ENCODE measurements around the gene CNTFR.
A peak's percentile ranks its signal among the peaks of the same experiment; 100 is the strongest.
"Not testable (repeated sequence)": the region's sequence is repeated elsewhere in the genome, so short reads cannot be mapped to it uniquely, and the experiment has no call there.

CNTFR gene

DNA sequence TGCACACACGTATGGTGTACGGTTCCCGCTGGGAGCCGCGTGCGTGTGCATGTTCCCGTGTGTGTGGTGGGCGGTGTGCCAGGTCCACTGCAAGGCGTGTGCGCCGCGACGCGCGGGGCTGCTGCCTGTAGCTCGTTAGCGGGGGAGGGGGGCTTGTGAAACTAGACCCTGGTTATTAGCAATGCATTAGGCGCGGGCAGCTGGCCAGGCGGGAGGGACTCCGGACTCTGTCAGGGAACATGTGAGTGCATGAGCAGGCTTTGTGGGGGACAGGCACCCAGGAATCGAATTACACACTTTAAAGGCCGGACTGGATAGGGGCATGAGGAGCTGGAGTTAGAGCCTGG lies 34.5 kb downstream of the CNTFR start:
- no peak for DNase-seq (ENCODE audit: low read depth in 2 of 2)

DNA sequence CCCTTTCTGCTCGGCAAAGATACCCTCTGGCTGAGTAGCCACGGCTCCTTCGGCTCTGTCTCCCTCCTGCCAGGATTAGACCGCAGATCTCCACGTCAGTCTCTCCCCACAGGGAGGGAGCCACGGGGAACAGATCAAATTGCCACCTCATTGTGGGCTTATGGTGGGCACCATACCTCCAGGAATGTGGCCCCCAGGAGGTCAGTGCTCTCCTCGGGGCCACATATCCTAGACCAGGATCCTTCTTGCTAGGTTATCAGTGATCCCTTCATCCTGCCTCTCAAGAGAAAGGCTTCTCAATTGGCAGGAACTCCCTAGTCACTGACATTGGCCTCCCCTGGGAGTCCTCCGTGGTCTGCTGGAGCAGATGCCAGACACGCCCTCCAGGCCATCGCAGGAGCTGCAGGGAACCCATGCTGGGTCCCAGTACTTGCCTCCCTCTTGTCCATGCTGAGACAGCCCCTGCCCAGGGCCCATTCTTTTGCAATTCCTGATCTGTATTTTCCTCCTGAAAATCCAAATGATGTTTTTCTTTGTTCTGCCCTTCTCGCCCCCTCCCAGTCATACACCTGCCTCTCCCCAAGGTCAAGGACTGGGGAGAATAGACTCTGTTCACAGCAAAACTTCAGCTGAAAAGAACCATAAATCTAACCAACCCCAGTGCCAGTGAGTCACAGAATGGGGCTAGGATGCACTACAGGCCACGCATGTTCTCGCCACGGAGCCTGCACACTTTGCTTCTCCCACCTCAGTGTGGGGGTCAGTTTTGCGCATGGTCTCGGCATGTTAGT lies 35.1 kb downstream of the CNTFR start:
- DNase-seq (ENCODE audit: low read depth in 2 of 2) = no peak

DNA sequence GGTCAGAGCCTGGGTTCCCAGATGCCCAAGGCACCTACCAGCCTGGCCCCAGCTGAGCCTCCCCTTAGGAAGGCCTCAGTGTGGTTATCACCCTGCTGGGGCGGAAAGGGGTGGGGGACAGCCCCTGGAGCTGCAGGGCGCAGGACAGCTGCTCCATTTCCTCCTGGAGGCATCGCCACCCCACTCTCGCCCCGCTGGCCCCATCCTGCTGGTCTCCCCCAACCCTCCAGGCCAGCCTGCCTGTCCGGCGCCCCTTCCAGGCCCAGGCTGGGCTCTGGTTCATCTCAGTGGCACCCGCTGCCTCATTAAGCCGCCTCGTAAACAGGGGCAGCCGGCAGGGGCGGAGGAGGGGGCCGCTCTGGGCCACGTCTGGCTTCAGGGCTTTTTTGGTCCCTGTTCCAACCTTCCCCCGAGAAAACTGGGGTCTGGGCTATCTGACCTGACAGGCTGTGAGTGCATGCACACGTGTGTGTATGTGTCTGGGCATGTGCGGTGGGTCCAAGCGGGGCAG lies 36.0 kb downstream of the CNTFR start:
- DNase-seq (ENCODE audit: low read depth in 2 of 2) = no peak

DNA sequence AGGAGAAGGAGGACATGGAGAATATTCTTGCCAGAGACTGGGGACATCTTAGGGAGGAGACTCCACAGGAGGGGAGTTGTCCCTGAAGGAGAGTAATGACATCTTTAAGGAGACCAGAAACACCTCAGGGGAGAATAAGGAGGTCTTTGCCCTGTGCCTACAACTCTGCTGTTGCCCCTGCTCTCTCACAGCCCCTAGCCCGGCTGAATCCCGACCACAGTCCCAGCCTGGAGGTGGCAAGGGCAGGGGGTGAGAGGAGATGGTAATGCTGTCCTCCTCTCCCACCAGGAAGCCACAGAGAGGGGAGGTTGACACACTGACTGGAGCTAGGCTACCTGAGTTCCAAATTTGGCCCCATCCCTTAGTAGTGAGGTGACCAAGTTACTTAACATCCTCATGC lies 36.5 kb downstream of the CNTFR start:
- DNase-seq (ENCODE audit: low read depth in 2 of 2) = no peak

DNA sequence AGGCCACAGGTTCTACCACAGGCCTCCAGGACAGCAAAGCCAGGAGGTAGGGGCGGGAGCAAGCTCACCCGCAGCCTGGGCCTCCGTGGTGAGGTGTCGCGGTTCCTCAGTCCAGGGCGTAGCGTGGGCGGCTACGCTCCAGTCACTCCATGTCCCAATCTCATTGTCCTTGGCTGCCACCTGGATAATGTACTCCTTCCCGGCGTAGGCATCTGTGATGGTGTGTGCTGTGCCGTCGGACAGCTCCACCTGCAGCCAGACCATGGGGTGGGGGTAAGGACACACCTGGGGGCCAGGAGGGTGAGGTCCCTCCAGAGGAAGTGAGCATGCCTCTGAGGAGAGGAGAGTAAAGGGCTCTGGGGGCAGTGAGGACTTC lies 36.9 kb downstream of the CNTFR start:
- DNase-seq (ENCODE audit: low read depth in 2 of 2) = no peak

DNA sequence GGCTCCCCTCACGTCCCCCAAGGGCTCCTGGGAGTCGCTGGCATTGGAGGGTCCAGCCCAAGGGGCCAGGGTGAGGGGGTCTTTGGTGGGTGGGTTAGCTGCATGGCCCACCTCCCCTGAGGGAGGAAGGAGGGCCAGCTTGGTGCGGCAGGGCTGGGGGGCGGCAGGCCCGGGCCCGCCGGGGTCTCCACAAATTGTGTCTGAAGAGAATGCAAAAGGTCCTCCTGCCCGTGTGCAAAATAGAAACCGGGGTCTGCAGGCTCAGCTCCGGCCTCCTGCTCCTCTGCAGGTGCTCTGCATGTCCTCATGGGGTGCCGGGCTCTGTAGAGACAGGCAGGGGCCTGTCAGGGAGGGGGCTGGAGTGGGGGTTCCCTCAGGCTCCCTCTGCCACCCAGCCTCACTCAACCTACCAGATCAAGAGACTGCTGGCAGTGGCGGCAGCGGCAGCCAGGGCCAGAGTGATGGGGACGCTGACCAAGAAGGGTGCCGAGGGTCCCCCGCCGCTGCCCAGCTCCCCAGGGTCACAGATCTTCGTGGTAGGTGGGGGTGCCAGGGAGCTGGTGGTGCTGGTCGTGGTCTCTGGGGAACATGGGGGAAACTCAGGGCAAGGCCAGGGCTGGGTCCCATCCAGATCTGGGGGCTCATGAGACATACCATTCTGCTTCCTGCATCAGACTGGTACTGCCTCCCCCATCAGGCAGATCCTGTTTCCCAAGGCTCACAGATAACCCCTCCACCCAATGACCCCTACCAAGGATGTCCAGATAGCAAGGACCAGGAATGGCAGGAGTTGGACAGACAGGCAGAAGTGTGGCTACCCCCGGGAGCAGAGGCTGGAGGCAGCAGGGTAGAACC lies 37.5 kb downstream of the CNTFR start:
- no peak for DNase-seq (ENCODE audit: low read depth in 2 of 2)

DNA sequence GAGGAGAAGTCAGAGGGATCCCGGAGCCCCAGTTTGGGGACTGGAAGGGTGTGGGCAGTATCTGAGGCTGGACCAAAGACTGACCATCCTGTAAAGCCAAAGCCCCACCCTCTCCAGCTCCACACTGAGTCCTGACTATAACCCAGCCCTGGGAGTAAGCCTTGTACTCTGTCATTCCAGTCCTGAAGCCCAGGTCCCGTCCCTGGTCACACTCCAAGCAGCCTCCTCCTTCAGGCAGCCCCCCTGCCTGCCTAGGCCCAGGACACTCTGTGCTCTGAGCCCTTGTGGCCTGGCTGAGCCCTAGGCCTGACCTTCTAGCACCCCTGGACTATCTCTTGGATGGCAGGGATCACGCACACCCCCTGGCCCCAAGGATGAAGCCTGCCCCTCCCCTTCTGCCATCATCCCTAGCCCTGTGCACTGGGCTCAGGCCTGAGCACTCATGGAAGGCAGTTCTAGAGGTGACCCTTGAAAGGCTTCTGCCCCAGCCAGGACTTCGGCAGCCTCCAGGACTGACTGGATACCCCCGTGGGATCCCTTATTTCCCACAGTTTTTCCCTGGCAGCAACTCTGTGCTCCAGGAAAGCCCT lies 38.7 kb downstream of the CNTFR start:
- DNase-seq (ENCODE audit: low read depth in 2 of 2) = no peak

DNA sequence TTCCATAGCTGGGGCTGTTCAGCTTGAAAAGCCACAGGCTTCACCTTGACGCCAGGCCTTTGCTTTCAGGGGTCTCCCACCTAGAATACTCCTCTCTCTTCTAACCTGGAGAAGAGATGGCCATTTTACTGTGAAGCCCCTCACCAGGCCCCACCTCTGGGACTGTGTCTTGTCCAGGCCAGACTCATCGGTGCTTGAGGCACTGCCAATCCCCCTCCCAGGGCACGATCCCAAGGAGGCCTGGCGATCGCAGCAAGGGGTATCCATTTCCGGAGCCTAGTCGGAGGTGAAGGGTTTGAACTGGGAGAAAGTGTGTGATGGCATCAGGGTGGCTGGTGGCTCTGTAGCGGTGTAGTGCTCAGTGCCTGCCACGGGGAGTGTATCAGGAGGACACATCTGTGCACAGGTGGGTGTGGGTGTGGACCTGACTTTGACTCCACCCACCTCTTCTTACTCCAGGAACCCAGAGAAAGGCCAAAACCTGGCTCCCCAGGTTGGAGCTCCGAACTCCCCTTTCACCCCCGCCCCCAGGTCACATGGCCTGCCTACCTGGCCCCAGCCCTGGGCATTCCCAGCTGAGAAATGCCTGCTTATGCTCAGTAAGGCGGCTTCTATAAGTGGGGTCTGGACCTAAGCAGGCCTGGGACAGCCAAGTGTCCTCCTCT lies 39.4 kb downstream of the CNTFR start:
- no peak for DNase-seq (ENCODE audit: low read depth in 2 of 2)

DNA sequence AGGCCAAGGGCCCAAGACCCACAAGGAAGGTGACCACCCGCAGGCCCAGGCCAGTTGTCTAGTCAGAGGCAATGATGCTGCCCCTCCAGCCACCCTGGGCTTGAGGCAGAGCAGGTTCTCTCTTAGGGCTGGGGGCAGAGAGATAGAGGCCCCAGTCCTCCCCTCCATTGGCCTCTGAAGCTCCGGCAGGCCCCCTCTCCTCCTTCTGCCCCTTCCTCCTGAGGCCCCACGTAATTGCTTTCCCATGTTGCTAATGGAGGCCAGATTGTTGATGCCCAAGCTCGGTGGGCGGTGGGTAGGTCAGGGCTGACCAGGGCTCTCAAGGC lies 40.2 kb downstream of the CNTFR start:
- no peak for DNase-seq (ENCODE audit: low read depth in 2 of 2)

DNA sequence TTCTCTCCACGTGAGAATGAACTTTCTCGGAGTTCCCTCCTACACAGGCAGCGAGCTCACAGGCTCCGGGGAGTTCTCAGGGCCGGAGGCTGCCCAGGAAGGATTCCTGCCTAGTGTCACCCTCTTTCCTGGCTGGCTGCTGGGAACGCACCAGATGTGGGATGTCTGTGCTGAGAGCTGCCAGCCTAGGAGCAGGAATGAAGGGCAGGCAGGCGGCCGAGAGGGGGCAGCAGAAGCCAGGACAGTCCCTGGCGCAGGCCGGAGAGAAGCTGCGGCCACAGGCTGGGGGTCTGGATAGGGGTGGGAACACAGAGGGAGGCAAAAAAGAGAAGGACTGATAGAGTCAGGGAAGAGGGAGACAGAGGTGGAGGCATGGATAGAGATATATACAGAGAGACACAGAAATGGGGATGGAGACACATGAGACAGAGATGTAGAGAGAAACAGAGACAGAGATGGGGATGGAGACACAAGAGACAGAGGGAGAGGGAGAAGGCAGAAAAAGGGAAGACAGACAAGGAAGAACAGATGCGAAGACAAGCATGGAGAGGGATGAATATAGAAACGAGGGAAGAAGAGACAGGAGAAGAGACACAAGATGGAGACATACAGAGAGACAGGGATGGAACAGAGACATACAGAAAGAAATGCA lies 41.4 kb downstream of the CNTFR start:
- peak in 1 of 2 donors; percentile 20 for DNase-seq (ENCODE audit: low read depth in 2 of 2)

DNA sequence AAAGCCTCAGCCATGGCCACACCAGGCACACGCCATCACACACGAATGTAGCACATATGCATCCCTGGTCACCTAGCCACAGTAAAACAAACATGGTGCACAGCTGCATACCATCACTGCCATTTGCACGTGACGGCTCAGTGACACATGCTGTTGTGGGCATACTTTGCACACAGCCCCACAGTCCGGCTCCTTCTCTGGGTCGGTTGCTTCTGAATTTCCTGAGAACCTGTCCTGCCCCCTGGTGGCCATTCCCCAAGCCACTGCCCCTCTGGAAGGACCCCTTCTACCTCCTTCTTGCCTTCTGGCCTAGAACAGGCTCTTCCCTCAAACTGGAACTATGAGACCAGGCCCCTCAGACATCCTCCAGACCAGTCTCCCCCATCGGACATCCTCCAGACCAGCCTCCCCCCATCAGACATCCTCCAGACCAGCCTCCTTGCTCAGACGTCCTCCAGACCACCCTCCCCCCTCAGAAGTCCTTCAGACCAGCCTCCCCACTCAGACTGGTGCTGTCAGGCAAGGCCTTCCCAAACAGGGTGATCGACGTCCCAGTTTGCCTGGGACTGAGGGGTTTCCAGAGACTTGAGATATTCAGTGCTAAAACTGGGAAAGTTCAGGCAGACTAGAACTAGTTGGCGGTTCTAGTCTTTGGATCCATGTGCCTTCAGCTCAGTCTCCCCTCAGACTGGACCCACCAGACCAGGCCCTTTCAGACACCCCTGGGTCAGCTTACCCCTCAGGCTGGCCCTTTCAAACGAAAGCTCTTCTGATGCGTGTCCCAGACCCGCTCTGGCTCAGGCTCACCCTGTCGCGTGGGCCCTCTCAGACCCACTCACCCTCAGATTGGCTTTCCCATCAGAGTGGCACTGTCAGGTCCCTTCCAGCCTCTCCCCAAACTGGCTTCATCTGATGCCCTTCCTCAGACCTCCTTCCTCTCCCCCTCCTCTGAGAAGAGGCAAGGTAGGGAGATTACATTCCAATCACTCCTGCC lies 42.4 kb downstream of the CNTFR start:
- peak; percentile 43 to 60 for DNase-seq (ENCODE audit: low read depth in 2 of 2)

DNA sequence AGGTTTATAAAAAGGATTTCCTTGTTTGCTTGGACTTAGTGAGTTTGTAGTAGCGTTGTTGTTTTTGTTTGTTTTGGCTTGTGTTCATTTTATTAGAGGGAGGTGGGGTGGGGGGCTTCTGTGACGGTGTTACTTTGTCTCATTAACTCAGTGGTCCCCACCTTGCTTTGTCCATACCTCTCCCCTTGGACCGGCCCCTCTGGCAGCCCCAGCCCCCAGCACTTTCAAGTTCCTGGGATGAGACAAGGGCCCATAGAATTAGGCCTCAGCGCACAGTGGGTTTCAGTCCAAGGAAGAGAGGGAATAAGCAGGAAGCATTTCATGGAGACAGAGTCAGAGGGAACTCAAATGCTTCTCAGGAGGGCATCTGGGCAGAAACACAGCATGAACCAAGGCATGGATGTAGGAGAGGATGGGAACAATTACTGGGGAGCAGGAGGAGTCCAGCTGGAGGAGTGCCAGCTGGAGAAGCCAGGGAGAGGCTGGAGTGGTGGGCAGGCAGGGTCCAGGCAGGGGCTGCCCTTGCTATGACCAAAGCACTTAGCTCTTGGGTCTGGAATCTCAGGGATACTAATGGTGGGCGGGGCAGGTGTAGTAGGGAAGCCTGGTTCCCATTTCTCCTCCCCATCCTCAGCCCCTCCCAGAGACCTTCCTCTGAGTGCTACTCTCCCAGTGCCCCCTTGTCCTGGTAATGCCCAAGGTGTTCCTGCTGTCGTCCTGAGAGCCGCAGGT lies 43.3 kb downstream of the CNTFR start:
- no peak for DNase-seq (ENCODE audit: low read depth in 2 of 2)

DNA sequence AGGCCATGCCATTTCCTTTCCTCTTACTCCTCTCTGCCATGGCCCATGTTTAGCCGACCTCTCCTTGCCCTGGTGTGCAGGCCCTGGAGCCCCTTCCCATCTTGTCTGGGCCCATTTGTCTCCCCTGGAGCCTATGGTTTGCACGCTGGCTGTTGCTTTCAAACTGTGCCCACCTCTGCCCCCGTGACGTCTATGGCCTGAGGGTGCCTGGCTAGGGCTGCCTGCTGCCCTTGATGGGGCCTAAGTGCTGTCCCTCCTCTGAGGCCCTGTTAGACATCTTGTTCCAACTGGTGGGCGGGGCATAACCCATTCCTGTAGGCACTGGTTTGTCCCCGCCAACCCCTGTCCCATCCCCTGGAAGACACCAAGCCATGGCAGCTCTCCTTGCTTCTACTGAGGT lies 44.0 kb downstream of the CNTFR start:
- no peak for DNase-seq (ENCODE audit: low read depth in 2 of 2)

DNA sequence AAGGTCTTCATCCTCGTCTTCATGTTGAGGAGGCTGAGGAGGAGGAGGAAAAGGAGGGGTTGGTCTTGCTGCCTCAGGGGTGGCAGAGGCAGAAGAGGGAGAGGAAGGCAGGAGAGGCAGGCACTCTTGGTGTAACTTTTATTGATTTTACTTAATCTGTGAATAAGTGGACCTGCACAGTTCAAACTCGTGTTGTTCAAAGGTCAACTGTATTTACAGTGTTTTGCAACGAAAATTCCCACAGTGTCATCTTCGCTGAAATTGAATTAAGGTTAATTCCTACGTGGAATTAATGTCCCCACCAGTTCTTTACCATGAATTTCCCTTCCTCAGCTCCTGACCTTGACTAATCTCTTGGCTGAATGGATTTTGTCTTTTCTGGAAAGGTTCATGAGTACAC lies 45.5 kb downstream of the CNTFR start:
- DNase-seq (ENCODE audit: low read depth in 2 of 2) = no peak

DNA sequence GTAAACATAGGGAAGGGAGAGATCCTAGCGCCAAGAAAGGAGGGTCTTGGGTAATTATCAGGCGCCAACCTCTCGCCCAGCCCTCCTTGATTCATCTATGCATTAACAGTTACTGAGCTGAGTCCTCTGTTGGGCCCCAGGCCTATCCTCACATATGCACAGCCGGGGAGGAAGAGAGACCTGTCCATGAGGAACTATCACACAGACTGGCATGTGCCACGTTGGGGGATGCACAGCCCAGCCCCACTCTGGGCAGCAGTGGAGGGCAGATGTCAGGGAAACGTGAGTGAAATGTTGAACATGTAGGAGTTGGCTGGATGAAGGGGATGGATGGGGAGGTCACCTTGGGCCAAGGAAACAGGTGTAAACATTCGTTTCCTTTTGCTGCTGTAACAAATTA lies 48.0 kb downstream of the CNTFR start:
- no peak for DNase-seq (ENCODE audit: low read depth in 2 of 2)

DNA sequence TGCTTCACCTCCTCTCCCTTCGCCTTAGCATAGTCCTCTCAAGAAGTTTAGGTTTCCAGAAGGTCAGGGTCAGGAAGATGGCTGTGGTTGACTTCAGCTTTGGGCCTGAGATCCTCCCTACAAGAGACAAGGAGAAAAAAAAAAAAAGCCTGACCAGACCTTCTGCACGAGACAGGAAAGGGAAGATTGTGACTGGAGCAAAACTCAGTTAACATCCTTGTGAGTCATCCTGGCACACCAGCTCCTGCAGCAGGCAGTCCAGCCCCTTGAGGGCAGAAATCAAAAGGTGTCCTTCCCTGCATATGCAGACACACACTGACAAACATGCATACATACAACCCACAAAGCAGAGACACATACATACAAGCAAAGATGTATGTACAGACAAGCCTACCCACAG lies 48.7 kb downstream of the CNTFR start:
- DNase-seq (ENCODE audit: low read depth in 2 of 2) = no peak

DNA sequence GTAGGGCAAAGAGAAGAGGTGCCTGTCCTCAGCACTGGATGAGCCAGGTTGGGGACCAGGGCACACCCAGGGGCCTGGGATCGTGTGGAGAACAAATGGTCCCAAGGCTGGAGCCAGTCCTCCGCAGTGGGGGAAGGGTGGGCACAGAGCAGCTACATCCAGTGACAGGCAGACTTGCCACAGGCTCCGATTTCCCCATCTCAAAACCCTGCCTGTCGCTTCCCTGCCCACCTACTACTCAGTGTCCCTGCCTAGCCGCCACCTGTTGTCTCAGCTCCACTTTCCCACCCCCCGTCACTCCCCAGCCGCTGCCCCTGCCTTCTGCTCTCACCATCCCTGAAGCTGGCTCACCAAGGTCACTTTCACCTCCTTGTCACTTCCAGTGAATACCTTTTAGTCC lies 52.8 kb downstream of the CNTFR start:
- no peak for DNase-seq (ENCODE audit: low read depth in 2 of 2)

DNA sequence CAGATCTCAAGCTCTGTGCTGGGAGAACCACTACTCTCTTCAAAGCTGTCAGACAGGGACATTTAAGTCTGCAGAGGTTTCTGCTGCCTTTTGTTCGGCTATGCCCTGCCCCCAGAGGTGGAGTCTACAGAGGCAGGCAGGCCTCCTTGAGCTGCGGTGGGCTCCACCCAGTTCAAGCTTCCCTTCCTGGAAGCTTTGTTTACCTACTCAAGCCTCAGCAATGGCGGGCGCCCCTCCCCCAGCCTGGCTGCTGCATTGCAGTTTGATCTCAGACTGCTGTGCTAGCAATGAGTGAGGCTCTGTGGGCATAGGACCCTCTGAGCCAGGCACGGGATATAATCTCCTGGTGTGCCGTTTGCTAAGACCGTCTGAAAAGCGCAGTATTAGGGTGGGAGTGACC lies 57.5 kb downstream of the CNTFR start:
- not testable (repeated sequence) for DNase-seq (ENCODE audit: low read depth in 2 of 2)

DNA sequence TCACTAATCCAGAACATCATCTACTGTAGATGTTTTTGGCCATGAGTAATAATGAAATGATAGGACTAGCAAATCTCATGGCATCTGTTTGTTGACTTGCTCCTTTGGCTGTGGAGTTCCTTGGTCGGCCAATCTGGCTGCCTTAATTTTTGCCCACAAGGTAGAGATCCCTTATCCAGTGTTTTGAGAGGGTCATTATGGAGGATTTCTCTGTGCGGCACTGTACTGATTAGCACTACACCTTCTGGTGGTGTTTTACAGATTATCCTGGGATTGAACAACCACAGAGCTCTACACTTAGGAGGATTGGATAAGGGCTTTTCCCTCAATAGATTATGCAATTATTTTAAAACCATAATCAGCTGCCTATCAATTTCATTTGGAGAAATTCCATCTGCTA lies 63.5 kb downstream of the CNTFR start:
- no peak for DNase-seq (ENCODE audit: low read depth in 2 of 2)

DNA sequence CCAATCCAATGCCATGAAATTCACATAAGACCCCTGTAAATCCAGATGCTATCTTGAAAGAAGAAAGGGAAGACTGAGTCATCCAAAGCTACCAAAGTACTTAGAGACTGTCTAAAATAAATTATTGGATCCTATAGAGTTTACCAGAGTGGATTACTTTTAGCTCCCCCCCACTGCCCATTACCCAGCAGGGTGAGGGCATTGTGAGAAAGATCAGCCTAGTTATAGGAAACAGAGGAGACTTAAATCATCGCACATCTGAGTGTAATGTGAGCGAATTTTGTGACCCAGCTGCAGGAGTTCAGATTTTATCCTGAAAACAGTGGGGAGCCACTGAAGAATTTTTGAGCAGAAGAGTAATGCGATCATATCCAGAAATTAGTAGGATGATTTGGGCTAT lies 65.2 kb downstream of the CNTFR start:
- DNase-seq (ENCODE audit: low read depth in 2 of 2) = no peak
